DND-41 (cell line): ENCODE results near the gene RASSF6.

ENCODE experiments used
- EZH2 ChIP-seq: IDR thresholded peaks from 3 replicates; pipeline ENCODE4 v1.6.1; 2012; ENCODE audit warnings: borderline replicate concordance, low read depth, mild to moderate bottlenecking, moderate library complexity, low read length, inconsistent platforms; ENCODE audit not compliant: severe bottlenecking
- TF ChIP-seq, protein P1 (sequence below): IDR thresholded peaks from 2 replicates; pipeline ENCODE4 v1.5.1; 2012; ENCODE audit warnings: borderline replicate concordance, low read length, moderate library complexity, mild to moderate bottlenecking; ENCODE audit not compliant: poor library complexity, severe bottlenecking; ENCODE audit errors: extremely low read depth

DNA sequence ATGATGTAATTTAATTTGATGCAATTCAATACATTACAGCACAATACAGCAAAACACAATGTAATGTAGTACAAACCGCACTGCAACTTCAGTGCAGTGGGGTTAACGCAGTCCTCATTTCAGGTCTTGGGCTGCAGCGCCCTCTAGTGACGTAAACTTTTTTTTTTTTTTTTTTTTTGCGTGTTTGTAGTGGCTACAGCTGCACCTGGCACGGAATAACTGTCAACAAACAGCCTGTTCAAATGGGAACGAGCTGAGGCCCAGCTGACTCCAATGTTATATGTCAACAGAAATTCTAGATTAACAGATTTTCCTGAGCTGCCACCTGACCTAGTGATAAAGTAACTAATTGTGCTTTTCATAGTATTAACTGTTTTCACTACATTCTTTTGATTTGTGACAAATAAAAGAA lies 33.5 kb upstream of the RASSF6 start:
- TF ChIP-seq, protein P1, sequence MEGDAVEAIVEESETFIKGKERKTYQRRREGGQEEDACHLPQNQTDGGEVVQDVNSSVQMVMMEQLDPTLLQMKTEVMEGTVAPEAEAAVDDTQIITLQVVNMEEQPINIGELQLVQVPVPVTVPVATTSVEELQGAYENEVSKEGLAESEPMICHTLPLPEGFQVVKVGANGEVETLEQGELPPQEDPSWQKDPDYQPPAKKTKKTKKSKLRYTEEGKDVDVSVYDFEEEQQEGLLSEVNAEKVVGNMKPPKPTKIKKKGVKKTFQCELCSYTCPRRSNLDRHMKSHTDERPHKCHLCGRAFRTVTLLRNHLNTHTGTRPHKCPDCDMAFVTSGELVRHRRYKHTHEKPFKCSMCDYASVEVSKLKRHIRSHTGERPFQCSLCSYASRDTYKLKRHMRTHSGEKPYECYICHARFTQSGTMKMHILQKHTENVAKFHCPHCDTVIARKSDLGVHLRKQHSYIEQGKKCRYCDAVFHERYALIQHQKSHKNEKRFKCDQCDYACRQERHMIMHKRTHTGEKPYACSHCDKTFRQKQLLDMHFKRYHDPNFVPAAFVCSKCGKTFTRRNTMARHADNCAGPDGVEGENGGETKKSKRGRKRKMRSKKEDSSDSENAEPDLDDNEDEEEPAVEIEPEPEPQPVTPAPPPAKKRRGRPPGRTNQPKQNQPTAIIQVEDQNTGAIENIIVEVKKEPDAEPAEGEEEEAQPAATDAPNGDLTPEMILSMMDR = peak; percentile 42
- TF ChIP-seq EZH2 = no peak
